WTC11 (cell line): ENCODE measurements around the gene VAMP1. TPM values are rescaled to one million over a fixed set of nuclear protein-coding genes. Genes with fewer than 3 reads are reported as not detected.

Experiments
- ATAC-seq: fragments of 200-7000 bp; cut with Tn5 transposase; 2 replicates; pipeline ENCODE4 v1.10.0; 2021; ENCODE audit warnings: mild to moderate bottlenecking, moderate library complexity
- CTCF ChIA-PET: fragments of 300-600 bp; sonication (Branson Sonifier 250); formaldehyde crosslinking; loops from one replicate; lab custom pipeline; 2021; ENCODE audit warnings: antibody characterized with exemption; lab: Charles Lee
- POLR2A ChIA-PET: fragments of 350-600 bp; sonication (Branson Sonifier 250); formaldehyde crosslinking; loops from one replicate; lab custom pipeline; 2021; ENCODE audit warnings: antibody characterized with exemption; lab: Charles Lee
- DNase-seq: peaks from one replicate; pipeline ENCODE4 v3.0.0; 2021; ENCODE audit warnings: low spot score
- H3K27ac Mint-ChIP-seq: 2 replicates; pipeline ENCODE4 v1.8.0; 2021; ENCODE audit warnings: mixed read lengths
- H3K27me3 Mint-ChIP-seq: 2 replicates; pipeline ENCODE4 v1.8.0; 2021; ENCODE audit warnings: low read depth, mild to moderate bottlenecking, moderate library complexity, mixed read lengths
- H3K36me3 Mint-ChIP-seq: 2 replicates; pipeline ENCODE4 v1.8.0; 2021; ENCODE audit warnings: mixed read lengths
- H3K4me1 Mint-ChIP-seq: 2 replicates; pipeline ENCODE4 v1.8.0; 2022; ENCODE audit warnings: mixed read lengths
- H3K4me3 Mint-ChIP-seq: 2 replicates; pipeline ENCODE4 v1.8.0; 2021; ENCODE audit warnings: mild to moderate bottlenecking, moderate library complexity, mixed read lengths
- H3K9me3 Mint-ChIP-seq: 2 replicates; pipeline ENCODE4 v1.8.0; 2021; ENCODE audit warnings: mixed read lengths
- CDX4 ChIP-seq: fragments of 250-450 bp; sonication (Bioruptor Pico); IDR thresholded peaks from 2 replicates; pipeline ENCODE4 v1.9.0; 2021; ENCODE audit warnings: moderate library complexity, mild to moderate bottlenecking, inconsistent platforms, borderline replicate concordance
- CREM ChIP-seq: sonication (generic); formaldehyde crosslinking; IDR thresholded peaks from 2 replicates; pipeline ENCODE4 v1.8.1; 2022; ENCODE audit warnings: mild to moderate bottlenecking, missing genetic modification reagents, moderate library complexity
- ESRRA ChIP-seq: sonication (generic); formaldehyde crosslinking; IDR thresholded peaks from 2 replicates; pipeline ENCODE4 v1.8.1; 2022; ENCODE audit warnings: mild to moderate bottlenecking, missing genetic modification reagents, borderline replicate concordance
- ETV6 ChIP-seq: sonication (generic); formaldehyde crosslinking; IDR thresholded peaks from 2 replicates; pipeline ENCODE4 v1.8.1; 2022; ENCODE audit warnings: mild to moderate bottlenecking, missing genetic modification reagents
- IRF1 ChIP-seq: sonication (generic); formaldehyde crosslinking; IDR thresholded peaks from 2 replicates; pipeline ENCODE4 v1.8.0; 2023; ENCODE audit warnings: missing genetic modification reagents
- MXD4 ChIP-seq: fragments of 250-450 bp; sonication (Bioruptor Pico); IDR thresholded peaks from 2 replicates; pipeline ENCODE4 v1.8.0; 2021; ENCODE audit warnings: mild to moderate bottlenecking, moderate library complexity, borderline replicate concordance
- NFYB ChIP-seq: sonication (generic); formaldehyde crosslinking; conservative IDR thresholded peaks from 2 replicates; pipeline ENCODE4 v1.8.0; 2022; ENCODE audit warnings: low read depth, missing genetic modification reagents
- SP1 ChIP-seq: sonication (generic); formaldehyde crosslinking; conservative IDR thresholded peaks from 2 replicates; pipeline ENCODE4 v1.8.1; 2022; ENCODE audit warnings: missing genetic modification reagents
- TCF7 ChIP-seq: sonication (generic); formaldehyde crosslinking; IDR thresholded peaks from 2 replicates; pipeline ENCODE4 v1.8.0; 2022; ENCODE audit warnings: mild to moderate bottlenecking, low read depth, missing genetic modification reagents, moderate library complexity
- ZNF138 ChIP-seq: sonication (generic); formaldehyde crosslinking; conservative IDR thresholded peaks from 2 replicates; pipeline ENCODE4 v1.8.1; 2022; ENCODE audit warnings: mild to moderate bottlenecking, moderate library complexity, missing genetic modification reagents
- total RNA-seq: library from RNA; stranded (reverse); gene quantifications from 3 replicates; pipeline ENCODE4 v1.2.3, GENCODE V29; 2021
- TF ChIP-seq, protein P1 (sequence below): fragments of 250-450 bp; sonication (Bioruptor Pico); IDR thresholded peaks from 2 replicates; pipeline ENCODE4 v2.1.2; 2022; ENCODE audit warnings: mild to moderate bottlenecking, moderate library complexity
- TF ChIP-seq, protein P2 (sequence below): sonication (generic); formaldehyde crosslinking; IDR thresholded peaks from 2 replicates; pipeline ENCODE4 v1.8.1; 2023; ENCODE audit warnings: mild to moderate bottlenecking, missing genetic modification reagents, borderline replicate concordance
- TF ChIP-seq, protein P3 (sequence below): sonication (generic); formaldehyde crosslinking; conservative IDR thresholded peaks from 2 replicates; pipeline ENCODE4 v1.8.1; 2022; ENCODE audit warnings: mild to moderate bottlenecking, missing genetic modification reagents
- TF ChIP-seq, protein P4 (sequence below): sonication (generic); formaldehyde crosslinking; IDR thresholded peaks from 2 replicates; pipeline ENCODE4 v1.8.0; 2023; ENCODE audit warnings: mild to moderate bottlenecking, missing genetic modification reagents
- TF ChIP-seq, protein P5 (sequence below): sonication (generic); formaldehyde crosslinking; IDR thresholded peaks from 2 replicates; pipeline ENCODE4 v1.8.1; 2022; ENCODE audit warnings: low read depth, mild to moderate bottlenecking, moderate library complexity, missing genetic modification reagents, borderline replicate concordance
- TF ChIP-seq, protein P6 (sequence below): fragments of 250-450 bp; sonication (Bioruptor Pico); IDR thresholded peaks from 2 replicates; pipeline ENCODE4 v1.8.0; 2021; ENCODE audit warnings: mild to moderate bottlenecking

The VAMP1 gene
- total RNA-seq, 1 experiment from 2014 or later = 14.3 TPM

- CTCF ChIA-PET = interaction anchor here (0.5 to 2.2 kb wide), 3 partner anchors 21 to 101 kb away, joined by 3 to 8 read pairs (median 5); no protein-coding TSS in a partner anchor
- Mint-ChIP-seq H3K4me1 (peaks cover 26% of the 10 kb centered on the region), H3K9me3 (peaks cover 3% of the 10 kb centered on the region), H3K36me3 (no peaks in the 10 kb centered on the region), H3K4me3 (no peak overlapping the region), H3K27me3 (no peaks in the 10 kb centered on the region), H3K27ac (peak overlapping the region; percentile 34; the same call in 1 of the 2 replicates)
- DNase-seq (no peak), ATAC-seq (no peak)
- no peak for TF ChIP-seq ETV6 (CRISPR knock-in tag)
- TF ChIP-seq, protein P1, sequence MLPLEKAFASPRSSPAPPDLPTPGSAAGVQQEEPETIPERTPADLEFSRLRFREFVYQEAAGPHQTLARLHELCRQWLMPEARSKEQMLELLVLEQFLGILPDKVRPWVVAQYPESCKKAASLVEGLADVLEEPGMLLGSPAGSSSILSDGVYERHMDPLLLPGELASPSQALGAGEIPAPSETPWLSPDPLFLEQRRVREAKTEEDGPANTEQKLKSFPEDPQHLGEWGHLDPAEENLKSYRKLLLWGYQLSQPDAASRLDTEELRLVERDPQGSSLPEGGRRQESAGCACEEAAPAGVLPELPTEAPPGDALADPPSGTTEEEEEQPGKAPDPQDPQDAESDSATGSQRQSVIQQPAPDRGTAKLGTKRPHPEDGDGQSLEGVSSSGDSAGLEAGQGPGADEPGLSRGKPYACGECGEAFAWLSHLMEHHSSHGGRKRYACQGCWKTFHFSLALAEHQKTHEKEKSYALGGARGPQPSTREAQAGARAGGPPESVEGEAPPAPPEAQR (CRISPR knock-in tag) = no peak
- TF ChIP-seq CDX4 (CRISPR knock-in tag) = no peak
- no peak for TF ChIP-seq ZNF138 (CRISPR knock-in tag)
- TF ChIP-seq MXD4 (CRISPR knock-in tag) = no peak
- TF ChIP-seq, protein P2, sequence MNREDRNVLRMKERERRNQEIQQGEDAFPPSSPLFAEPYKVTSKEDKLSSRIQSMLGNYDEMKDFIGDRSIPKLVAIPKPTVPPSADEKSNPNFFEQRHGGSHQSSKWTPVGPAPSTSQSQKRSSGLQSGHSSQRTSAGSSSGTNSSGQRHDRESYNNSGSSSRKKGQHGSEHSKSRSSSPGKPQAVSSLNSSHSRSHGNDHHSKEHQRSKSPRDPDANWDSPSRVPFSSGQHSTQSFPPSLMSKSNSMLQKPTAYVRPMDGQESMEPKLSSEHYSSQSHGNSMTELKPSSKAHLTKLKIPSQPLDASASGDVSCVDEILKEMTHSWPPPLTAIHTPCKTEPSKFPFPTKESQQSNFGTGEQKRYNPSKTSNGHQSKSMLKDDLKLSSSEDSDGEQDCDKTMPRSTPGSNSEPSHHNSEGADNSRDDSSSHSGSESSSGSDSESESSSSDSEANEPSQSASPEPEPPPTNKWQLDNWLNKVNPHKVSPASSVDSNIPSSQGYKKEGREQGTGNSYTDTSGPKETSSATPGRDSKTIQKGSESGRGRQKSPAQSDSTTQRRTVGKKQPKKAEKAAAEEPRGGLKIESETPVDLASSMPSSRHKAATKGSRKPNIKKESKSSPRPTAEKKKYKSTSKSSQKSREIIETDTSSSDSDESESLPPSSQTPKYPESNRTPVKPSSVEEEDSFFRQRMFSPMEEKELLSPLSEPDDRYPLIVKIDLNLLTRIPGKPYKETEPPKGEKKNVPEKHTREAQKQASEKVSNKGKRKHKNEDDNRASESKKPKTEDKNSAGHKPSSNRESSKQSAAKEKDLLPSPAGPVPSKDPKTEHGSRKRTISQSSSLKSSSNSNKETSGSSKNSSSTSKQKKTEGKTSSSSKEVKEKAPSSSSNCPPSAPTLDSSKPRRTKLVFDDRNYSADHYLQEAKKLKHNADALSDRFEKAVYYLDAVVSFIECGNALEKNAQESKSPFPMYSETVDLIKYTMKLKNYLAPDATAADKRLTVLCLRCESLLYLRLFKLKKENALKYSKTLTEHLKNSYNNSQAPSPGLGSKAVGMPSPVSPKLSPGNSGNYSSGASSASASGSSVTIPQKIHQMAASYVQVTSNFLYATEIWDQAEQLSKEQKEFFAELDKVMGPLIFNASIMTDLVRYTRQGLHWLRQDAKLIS (CRISPR knock-in tag) = no peak
- TF ChIP-seq CREM = no peak
- TF ChIP-seq, protein P3, sequence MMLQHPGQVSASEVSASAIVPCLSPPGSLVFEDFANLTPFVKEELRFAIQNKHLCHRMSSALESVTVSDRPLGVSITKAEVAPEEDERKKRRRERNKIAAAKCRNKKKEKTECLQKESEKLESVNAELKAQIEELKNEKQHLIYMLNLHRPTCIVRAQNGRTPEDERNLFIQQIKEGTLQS (CRISPR knock-in tag) = no peak
- TF ChIP-seq, protein P4, sequence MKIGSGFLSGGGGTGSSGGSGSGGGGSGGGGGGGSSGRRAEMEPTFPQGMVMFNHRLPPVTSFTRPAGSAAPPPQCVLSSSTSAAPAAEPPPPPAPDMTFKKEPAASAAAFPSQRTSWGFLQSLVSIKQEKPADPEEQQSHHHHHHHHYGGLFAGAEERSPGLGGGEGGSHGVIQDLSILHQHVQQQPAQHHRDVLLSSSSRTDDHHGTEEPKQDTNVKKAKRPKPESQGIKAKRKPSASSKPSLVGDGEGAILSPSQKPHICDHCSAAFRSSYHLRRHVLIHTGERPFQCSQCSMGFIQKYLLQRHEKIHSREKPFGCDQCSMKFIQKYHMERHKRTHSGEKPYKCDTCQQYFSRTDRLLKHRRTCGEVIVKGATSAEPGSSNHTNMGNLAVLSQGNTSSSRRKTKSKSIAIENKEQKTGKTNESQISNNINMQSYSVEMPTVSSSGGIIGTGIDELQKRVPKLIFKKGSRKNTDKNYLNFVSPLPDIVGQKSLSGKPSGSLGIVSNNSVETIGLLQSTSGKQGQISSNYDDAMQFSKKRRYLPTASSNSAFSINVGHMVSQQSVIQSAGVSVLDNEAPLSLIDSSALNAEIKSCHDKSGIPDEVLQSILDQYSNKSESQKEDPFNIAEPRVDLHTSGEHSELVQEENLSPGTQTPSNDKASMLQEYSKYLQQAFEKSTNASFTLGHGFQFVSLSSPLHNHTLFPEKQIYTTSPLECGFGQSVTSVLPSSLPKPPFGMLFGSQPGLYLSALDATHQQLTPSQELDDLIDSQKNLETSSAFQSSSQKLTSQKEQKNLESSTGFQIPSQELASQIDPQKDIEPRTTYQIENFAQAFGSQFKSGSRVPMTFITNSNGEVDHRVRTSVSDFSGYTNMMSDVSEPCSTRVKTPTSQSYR (CRISPR knock-in tag) = no peak
- no peak for TF ChIP-seq TCF7 (CRISPR knock-in tag)
- TF ChIP-seq SP1 (CRISPR knock-in tag) = no peak
- POLR2A ChIA-PET = interaction anchor here (1.0 kb wide), 1 partner anchor 34 kb away, joined by 4 read pairs; the partner anchor contains the start of gene VAMP1
These were observed 34.3 kb downstream of the VAMP1 start for GRCh38 chr12:6435961-6436715.

GRCh38 chr12:6434205-6435140, 36.0 kb downstream of the VAMP1 start:
- Mint-ChIP-seq H3K9me3 (peaks cover 3% of the 10 kb centered on the region), H3K27ac (peak overlapping the region; percentile 79), H3K36me3 (no peaks in the 10 kb centered on the region), H3K4me1 (peaks cover 32% of the 10 kb centered on the region), H3K27me3 (no peaks in the 10 kb centered on the region), H3K4me3 (no peak overlapping the region)
- ATAC-seq (peak; percentile 78), DNase-seq (no peak)
- ChIA-PET CTCF (interaction anchor here (0.8 to 2.4 kb wide), 9 partner anchors 10 to 136 kb away, joined by 3 to 26 read pairs (median 3); partner anchors contain the start of genes CD27 and VAMP1), POLR2A (interaction anchor here (0.7 to 1.7 kb wide), 4 partner anchors 17 to 188 kb away, joined by 3 to 10 read pairs (median 4); partner anchors contain the start of genes TAPBPL and VAMP1)
- TF ChIP-seq, protein P5, sequence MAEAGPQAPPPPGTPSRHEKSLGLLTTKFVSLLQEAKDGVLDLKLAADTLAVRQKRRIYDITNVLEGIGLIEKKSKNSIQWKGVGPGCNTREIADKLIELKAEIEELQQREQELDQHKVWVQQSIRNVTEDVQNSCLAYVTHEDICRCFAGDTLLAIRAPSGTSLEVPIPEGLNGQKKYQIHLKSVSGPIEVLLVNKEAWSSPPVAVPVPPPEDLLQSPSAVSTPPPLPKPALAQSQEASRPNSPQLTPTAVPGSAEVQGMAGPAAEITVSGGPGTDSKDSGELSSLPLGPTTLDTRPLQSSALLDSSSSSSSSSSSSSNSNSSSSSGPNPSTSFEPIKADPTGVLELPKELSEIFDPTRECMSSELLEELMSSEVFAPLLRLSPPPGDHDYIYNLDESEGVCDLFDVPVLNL (CRISPR knock-in tag) = no peak
- TF ChIP-seq ESRRA (no peak), IRF1 (no peak), NFYB (CRISPR knock-in tag) (no peak)
- TF ChIP-seq, protein P6, sequence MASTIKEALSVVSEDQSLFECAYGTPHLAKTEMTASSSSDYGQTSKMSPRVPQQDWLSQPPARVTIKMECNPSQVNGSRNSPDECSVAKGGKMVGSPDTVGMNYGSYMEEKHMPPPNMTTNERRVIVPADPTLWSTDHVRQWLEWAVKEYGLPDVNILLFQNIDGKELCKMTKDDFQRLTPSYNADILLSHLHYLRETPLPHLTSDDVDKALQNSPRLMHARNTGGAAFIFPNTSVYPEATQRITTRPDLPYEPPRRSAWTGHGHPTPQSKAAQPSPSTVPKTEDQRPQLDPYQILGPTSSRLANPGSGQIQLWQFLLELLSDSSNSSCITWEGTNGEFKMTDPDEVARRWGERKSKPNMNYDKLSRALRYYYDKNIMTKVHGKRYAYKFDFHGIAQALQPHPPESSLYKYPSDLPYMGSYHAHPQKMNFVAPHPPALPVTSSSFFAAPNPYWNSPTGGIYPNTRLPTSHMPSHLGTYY (CRISPR knock-in tag) = no peak
